ENCODE data around the gene SOX5. TPM values are rescaled to one million over a fixed set of nuclear protein-coding genes. Genes with fewer than 3 reads are reported as not detected.
A peak's percentile ranks its signal among the peaks of the same experiment; 100 is the strongest.

Gene SOX5
- total and polyA plus RNA-seq, 2 of the 8 experiments (the other 6 are each of a cell fraction or from before 2014, with no cell fraction given): 2.2 to 2.6 TPM

DNA sequence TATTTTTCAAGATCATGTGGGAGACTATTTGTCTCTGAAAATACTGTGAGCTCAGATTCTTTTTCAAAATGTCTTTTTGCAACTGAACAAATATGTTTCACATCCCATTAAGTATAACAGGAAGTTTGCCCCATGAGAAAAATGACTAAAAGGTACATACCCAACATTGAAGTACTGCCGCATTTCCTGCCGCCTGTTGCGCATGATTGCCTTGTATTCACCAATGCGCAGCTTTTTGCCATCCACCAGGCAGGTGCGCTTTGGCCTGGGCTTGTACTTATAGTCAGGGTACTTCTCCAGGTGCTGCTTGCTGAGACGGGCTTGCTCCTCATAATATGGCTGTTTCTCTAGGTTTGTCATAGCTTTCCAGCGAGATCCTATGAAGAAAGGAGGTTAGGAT, 413.2 kb downstream of the SOX5 start:
- Histone ChIP-seq H2BK15ac (ENCODE audit: low read length) (no peak overlapping the region), H3K18ac (ENCODE audit: extremely low read depth, low read length) (no peak overlapping the region), H3K4ac (replicated peaks; ENCODE audit: insufficient read length, low read depth, low read length) (no peak overlapping the region), H3K23me2 (ENCODE audit: low read depth, low read length) (no peaks in the 10 kb centered on the region), H2BK20ac (ENCODE audit: low read length) (no peak overlapping the region), H4K5ac (ENCODE audit: insufficient read length, low read depth, low read length) (no peak overlapping the region), H4K8ac (ENCODE audit: extremely low read depth, insufficient read depth, low read length) (no peak overlapping the region), H3K27me3 (replicated peaks in 1 of 4; ENCODE audit: control insufficient read depth in 3 of 4, extremely low read depth in 1 of 4, insufficient read depth in 3 of 4, low read length in 3 of 4) (no peaks in the 10 kb centered on the region), H3K23ac (ENCODE audit: insufficient read length) (no peak overlapping the region), H3K79me2 (ENCODE audit: control insufficient read depth in 1 of 2, insufficient read depth in 2 of 2, low read length in 2 of 2) (no peaks in the 10 kb centered on the region), H2BK5ac (ENCODE audit: low read depth, low read length) (no peak overlapping the region), H3K27ac (ENCODE audit: low read depth, low read length) (no peak overlapping the region), H3K36me3 (ENCODE audit: control insufficient read depth in 2 of 4, insufficient read depth in 4 of 4, low read length in 3 of 4) (no peaks in the 10 kb centered on the region), H3K9ac (replicated peaks in 1 of 4; ENCODE audit: extremely low read depth in 1 of 4, low read depth in 3 of 4, low read length in 3 of 4) (no peak overlapping the region), H3K9me3 (ENCODE audit: insufficient read depth in 2 of 2, low read depth in 1 of 2, low read length in 1 of 2) (peaks cover 0 to 2% of the 10 kb centered on the region in 2 experiments; a peak in 1 of 4 replicates), H3K4me1 (replicated peaks in 1 of 4; ENCODE audit: control insufficient read depth in 3 of 4, insufficient read depth in 4 of 4, low read length in 3 of 4) (peaks cover 0 to 2% (median 0%) of the 10 kb centered on the region in 4 experiments; a peak in 2 of 7 replicates), H4K20me1 (replicated peaks in 1 of 2; ENCODE audit: control insufficient read depth in 1 of 2, insufficient read depth in 2 of 2, low read length in 2 of 2) (no peaks in the 10 kb centered on the region), H4K91ac (replicated peaks; ENCODE audit: insufficient read length, low read length) (peak overlapping the region; percentile 30), H3K79me1 (ENCODE audit: low read depth, low read length) (no peaks in the 10 kb centered on the region), H3K4me2 (ENCODE audit: insufficient read depth in 1 of 2, low read depth in 2 of 2, low read length in 2 of 2) (no peak overlapping the region), H2AFZ (ENCODE audit: low read length) (no peak overlapping the region), H2BK120ac (replicated peaks; ENCODE audit: low read depth, low read length) (no peak overlapping the region), H2AK5ac (ENCODE audit: low read depth, low read length) (no peak overlapping the region), H3K14ac (ENCODE audit: insufficient read length) (no peak overlapping the region), H3K56ac (replicated peaks; ENCODE audit: insufficient read length, low read depth, low read length) (no peak overlapping the region), H3K4me3 (ENCODE audit: extremely low read depth in 1 of 4, insufficient read depth in 2 of 4, low read depth in 3 of 4, low read length in 4 of 4) (no peak overlapping the region), H2BK12ac (ENCODE audit: low read depth, low read length) (no peak overlapping the region)
- WGBS, 2 experiments (ENCODE audit: extremely low coverage in 1 of 2, insufficient coverage in 1 of 2, insufficient read length in 1 of 2, insufficient replicate concordance in 2 of 2, low coverage in 1 of 2, low lambda C conversion rate in 2 of 2, missing lambda C conversion rate in 1 of 2): 94% methylated on average over 7 of the region's 7 CpGs; no CpG with 5 or more reads in 1 of the 2 experiments
- ChIA-PET CTCF (ENCODE audit: partially characterized antibody) (interaction anchor here (1.2 to 1.3 kb wide), 2 partner anchors 16 to 22 kb away, joined by 3 read pairs; no protein-coding TSS in a partner anchor), POLR2A (ENCODE audit: partially characterized antibody) (interaction anchor here (1.3 kb wide), 1 partner anchor 104 kb away, joined by 3 read pairs; no protein-coding TSS in a partner anchor)
- FAIRE-seq (no peak), DNase-seq (ENCODE audit: low read depth in 1 of 2, low spot score in 2 of 2) (no peak)
- TF ChIP-seq SP1 (IDR thresholded peaks at IDR 0.05; ENCODE audit: low read depth, low read length): no peak
- no peak for TF ChIP-seq SP4 (IDR thresholded peaks at IDR 0.05; ENCODE audit: low read length)
- TF ChIP-seq CHD1 (IDR thresholded peaks at IDR 0.05; ENCODE audit: low read depth, low read length): no peak
- TF ChIP-seq TEAD4 (IDR thresholded peaks at IDR 0.05; ENCODE audit: low read depth, low read length): no peak
- no peak for TF ChIP-seq RAD21 (IDR thresholded peaks at IDR 0.05 in 1 of 2, conservative IDR thresholded peaks at IDR 0.05 in 1 of 2; ENCODE audit: low read depth in 2 of 2, low read length in 2 of 2)
- no peak for TF ChIP-seq MAFK (IDR thresholded peaks at IDR 0.05; ENCODE audit: low read depth, low read length)
- no peak for TF ChIP-seq CBX5 (IDR thresholded peaks at IDR 0.05; ENCODE audit: low read depth, low read length)
